ENCODE data around the gene CNOT1.

CNOT1 gene

DNA sequence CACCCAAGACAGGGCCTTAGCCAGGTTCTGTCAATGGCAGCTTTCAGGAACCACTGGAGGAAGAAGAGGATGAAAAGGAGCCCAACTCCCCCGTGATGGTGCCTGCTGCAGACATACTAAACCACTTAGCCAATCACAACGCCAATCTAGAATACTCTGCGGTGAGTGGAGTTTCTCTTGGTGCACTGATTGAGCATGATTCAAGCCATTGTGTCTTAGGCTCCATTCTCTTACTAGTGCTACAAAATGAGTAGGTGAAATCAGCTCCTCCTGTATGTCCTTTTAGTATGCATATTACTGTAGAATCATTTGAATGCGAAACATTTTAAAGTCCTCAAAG is 112.9 kb downstream of the CNOT1 start:
- no peak for DNase-seq (ENCODE audit: low spot score)

DNA sequence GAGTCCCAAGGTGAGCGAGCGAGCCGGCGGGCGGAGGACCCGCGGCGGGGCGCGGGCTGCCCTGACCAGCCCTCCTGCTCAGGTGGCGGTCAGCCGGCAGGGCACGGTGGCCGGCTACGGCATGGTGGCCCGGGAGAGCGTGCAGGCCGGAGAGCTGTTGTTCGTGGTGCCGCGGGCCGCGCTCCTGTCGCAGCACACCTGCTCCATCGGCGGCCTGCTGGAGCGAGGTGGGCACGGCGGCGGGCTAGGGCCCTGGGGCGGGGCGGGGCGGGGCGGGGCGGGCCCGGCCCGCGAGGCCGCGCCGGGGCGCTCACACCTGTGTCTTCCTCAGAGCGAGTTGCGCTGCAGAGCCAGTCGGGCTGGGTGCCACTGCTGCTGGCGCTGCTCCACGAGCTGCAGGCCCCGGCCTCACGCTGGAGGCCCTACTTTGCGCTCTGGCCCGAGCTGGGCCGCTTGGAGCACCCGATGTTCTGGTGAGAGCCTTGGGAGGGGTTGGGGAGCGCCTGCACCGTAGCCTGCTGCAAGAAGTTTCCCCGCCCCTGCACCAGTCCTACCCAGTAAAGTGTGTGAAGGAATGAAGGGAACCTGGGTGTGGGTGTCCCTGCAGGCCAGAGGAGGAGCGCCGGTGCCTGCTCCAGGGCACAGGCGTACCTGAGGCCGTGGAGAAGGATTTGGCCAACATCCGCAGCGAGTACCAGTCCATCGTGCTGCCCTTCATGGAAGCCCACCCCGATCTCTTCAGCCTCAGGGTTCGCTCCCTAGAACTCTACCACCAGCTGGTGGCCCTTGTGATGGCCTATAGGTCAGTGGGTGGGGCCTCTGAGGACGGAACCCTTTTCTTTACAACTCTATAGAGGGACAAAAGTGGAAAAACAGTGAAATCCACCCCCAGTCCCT is 113.5 kb downstream of the CNOT1 start:
- peak; percentile 88 for DNase-seq (ENCODE audit: low spot score)

DNA sequence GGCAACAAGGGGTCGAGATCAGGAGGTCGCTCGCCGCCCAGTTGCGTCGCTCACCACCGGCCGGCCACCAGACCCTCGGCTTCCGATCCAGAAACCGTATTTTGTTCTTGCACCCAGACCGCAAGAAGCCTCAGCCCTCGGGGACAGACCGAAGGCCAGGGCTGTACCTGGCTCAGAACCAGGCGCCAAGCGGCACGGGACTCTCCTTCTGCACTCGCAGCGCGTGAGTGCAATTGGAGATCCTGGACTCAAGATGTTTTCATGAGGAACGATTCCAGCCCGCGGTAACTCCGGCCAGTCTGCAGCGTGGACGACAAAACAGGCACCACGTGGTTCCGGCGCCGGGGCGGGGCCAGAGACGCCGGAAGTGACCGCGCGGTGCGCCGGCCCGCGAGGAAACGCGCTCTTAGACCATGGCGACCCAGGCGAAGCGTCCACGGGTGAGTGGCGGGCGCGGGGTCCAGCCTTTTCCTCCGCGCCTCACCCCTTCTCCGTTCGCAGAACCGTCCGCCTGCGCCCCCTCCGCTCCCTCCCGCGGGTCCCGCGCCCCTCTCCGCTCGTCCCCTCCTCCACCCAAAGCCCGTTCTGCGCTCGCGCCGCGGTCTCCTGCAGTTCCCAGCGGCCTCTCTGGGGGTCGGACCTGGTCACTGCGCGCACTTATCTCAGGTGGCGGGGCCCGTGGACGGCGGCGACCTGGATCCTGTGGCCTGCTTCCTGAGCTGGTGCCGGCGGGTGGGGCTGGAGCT is 114.3 kb downstream of the CNOT1 start, which contains the start of gene SETD6:
TSS of gene SETD6 (plus strand) at position 393 of the 746 bp plus-strand sequence. CDS start at position 414, 21 bp downstream.
- peak; percentile 83 for DNase-seq (ENCODE audit: low spot score)

DNA sequence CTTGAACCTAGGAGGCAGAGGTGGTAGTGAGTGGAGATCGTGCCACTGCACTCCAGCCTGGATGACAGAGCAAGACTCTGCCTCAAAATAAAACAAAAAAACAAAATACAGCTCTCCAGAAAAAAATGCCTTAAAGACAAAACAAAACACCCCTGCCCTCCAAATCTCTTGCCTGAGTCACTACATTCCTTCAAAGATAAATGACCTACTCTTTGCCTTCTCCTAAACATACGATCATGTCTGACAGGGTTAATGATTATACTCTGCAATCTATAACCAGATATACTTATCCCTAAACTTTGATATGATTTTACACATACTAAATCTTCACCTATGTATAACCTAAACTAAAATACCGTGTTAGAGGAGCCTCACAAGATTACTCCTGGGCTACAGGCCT is 115.8 kb downstream of the CNOT1 start:
- no peak for DNase-seq (ENCODE audit: low spot score)

DNA sequence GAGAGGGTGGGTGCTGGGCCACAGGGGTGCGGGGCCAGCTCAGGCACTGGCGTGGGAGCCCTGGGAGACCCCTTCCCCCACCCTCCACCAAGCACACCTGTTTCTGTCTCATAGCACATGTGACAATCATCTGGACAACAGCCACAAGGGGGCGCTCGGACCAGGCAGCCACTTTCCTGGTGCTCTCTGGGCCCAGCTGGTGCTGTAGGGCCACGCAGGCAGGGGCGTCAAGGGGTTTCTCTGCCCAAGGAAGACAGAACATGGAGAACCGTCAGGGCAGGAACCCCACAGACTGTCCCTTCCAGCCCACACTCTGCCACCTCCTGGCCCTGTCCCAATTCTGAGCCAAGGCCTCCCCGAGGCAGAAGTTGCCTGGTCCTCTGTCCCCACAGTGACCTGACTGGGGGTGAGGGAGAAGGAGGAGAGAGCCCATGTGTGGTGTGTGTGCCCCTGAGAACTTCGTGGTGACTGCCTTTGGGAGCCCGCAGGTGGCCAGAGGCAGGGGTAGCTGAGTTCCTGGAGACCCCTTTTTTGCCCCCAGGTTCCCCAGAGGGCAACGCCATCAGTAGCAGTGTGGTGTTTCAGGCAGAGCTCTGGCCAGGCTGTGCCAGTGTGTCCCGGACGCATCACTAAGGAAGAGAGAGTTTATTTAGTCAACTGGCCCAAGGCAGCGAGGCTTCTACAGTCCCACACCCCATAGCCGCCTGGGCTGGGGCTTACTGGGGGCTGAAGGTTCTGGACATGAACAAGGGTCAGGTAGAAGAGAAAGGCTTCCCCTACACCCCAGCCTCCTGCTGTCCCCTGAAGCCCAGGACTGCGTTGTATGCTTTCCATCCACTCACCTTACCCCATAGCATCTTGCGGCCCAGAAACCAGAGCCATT is 117.5 kb downstream of the CNOT1 start:
- DNase-seq (ENCODE audit: low spot score): peak; percentile 90

DNA sequence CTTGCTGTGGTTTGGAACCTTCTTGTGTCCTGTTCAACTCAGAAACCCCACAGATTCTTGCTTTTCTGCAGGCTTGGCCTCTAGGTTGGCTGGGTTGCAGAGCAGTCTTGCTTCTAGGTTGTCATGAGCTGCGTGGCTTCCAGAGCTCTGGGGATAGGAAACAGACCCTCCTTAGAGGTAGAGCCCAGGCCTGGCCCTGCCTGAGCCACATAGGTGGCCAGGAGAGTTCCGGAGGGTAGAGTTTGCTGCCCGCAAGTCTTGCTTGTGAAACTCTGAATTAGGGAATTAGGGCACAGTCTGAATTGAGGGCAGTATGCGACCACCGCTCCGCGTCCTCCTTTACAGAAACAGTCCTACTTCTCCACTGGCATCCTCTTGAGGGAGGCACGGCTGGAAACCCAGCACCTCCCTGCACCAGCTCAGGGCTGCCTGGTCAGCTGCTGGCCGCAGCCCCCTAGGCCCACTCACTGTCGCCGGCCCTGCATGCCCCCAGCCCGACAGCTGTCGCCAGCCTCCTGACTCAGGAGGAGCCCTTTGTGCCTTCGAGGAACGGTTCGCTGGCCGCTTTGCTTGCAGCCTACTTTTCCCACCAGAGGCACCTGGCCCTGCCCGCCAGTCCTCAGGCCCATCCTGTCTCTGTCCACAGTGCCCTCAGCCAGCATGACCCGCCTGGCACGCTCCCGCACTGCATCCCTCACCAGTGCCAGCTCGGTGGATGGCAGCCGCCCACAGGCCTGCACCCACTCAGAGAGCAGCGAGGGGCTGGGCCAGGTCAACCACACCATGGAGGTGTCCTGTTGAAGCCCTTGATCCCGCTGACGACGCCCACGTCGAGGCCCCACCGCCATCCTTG is 118.6 kb downstream of the CNOT1 start:
- no peak for DNase-seq (ENCODE audit: low spot score)

DNA sequence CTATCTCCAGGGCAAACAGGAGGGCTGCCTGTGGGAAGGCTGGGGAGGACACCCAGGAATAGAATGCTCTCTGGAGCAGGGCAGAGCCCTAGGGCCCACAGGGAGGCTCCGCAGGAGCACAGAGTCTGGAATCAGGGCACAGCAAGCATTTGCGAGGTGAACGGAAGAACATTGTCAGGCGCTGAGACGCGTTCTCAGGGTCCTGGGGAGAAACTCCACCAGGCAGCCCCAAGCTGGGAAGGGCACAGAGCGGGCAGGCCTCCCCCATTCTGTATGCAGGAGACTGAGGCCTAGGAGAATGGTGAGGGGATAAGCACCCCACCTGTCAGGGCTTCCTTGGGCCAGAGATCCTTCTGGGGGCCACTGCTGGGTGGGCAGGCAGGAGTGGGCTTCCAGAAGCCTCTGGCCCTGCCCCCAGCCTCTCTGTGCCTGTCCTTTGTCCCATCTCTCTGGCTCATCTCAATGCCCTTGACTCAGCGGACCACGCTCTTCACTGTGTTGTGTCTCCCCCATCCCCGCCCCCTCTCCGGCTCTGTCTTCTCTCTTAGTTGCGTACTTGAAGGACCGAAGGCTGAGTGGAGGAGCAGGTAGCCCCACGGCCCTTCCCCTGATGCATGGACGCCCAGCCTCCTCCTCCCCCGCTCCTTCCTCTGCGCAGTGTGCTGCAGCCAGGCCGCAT is 119.4 kb downstream of the CNOT1 start:
- DNase-seq (ENCODE audit: low spot score): no peak

DNA sequence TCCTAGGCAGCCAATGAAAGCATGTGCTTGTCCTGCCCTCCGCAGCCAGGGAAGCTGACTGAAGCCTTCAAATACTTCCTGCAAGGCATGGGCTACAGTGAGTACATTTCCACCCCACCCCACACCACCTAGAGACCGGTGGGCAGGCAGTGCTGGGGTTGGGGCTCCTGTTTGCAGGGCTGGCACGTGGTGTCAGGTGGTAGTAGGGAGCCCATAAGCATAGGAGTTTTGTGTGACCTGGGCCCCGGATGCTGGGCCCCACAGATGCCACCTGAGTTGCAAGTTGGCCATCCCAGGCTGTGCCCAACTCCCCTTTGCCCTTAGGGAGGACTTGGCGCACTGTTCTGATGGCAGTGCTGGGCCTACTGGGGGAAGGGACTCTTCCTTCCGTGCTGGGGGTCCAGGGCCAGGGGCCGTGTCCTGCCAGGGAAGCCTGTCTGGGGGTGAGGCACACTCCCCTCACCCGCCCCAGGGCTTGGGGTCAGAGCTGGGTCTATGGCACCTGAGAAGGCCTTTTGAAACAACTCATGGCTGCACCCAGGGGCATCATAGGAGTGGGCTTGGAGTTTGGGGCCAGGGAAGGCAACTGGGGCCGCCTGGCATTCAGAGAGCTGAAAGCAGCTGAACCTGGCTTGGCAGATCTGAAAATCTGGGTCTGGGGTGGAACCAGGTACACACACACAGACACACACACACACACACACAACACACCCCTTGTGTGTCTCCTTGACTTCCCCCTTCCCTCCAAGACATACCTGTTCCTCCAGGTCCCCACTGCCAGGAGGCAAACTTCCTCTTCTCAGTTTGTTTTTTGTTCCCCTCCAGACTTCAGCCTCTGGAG is 120.2 kb downstream of the CNOT1 start:
- no peak for DNase-seq (ENCODE audit: low spot score)

DNA sequence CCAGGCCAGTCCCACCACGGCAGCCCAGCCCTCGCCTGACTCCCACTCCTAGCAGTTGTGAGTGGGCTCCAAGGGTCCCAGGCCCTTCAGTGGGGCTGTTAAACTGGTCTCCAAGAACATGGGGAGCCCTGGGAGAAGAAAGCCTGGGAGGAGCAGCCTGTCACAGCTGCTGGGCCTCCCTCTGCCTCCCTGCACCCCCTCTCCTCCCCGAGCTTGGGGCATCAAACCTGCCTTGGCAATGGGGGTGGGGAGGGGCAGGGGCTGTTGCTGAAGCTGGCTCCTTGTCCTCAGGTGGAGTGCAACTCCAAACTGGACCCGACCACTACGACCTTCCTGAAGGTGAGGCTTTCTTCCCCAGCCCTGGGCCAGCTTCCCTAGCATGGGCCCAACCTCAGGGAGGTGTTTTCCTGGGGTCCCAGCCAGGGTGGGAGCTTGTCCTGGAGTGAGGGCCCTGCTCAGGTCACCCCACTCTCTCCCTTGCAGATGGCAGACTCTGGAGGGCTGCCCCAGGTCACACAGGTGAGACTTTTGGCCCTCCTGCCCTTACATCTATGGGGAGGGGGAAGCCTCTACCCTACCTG is 120.9 kb downstream of the CNOT1 start:
- no peak for DNase-seq (ENCODE audit: low spot score)

DNA sequence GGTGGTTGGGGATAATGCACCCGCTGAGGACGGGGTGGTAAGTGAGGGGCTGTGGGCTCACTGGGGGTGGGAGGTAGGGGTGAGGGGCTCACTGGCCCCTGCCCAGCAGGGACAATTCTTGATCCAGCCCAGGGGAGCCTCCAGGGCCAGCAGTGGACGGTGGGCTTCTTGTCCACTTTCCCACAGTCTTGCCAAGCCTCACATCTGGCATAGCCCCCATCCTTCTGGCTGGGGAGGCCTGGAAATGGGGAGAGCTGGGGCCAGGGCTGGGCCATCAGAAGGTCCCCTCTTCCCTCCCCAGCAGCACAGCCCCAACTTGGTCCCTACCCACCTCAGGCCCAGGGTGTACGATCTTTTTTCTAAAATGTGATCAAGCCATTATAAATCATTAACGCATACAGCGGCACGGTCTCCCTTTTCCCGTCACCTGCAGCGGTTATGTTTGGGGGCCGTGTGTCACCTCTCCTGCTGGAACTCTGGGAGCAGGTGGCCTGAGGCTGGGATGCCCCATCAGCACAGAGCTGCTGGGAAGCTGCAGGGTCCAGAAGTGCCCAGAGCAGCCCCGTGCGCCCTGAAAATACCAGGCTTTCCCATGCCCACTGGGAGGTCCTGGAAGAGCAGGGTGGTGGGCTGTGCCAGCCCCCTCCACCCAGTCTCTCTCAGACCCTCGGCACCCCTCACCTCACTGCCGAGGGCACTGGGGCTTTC is 121.5 kb downstream of the CNOT1 start:
- no peak for DNase-seq (ENCODE audit: low spot score)

DNA sequence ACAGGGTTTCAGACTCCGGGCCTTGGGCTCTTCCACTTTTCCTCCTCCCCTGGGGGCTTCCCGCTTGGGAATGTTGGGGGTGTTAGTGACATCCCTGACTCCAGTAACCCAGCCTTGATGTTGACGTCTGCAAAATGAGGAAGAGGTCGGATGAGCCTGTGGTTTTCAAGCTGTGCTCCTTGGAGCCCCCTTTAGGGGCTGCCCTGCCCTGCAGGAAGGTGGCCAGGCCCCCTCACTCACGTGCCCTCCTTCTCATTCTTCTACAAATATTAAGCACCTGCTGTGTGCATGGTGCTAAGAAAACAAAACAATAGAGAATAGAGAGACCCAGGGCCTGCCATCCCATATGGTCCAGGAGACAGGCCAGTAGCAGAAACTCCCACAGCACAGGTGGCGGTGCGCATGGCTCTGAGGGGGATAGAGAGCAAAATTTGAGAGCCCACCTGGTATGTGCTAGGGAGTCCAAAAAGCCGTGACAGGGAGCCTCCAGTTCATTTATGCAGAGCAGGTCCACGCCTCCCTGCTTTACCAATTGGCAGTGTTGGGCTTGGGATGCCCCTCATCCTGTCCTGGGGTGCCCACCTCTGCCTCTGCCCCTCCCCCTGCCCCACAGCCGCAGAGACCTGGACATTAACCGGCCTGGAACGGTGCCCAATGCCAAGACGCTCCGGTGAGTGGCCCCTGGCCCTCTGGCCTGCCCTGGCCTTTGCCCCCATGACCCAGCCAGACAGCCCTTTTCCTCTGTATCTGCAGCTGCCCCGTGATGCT is 122.2 kb downstream of the CNOT1 start:
- peak; percentile 59 for DNase-seq (ENCODE audit: low spot score)

DNA sequence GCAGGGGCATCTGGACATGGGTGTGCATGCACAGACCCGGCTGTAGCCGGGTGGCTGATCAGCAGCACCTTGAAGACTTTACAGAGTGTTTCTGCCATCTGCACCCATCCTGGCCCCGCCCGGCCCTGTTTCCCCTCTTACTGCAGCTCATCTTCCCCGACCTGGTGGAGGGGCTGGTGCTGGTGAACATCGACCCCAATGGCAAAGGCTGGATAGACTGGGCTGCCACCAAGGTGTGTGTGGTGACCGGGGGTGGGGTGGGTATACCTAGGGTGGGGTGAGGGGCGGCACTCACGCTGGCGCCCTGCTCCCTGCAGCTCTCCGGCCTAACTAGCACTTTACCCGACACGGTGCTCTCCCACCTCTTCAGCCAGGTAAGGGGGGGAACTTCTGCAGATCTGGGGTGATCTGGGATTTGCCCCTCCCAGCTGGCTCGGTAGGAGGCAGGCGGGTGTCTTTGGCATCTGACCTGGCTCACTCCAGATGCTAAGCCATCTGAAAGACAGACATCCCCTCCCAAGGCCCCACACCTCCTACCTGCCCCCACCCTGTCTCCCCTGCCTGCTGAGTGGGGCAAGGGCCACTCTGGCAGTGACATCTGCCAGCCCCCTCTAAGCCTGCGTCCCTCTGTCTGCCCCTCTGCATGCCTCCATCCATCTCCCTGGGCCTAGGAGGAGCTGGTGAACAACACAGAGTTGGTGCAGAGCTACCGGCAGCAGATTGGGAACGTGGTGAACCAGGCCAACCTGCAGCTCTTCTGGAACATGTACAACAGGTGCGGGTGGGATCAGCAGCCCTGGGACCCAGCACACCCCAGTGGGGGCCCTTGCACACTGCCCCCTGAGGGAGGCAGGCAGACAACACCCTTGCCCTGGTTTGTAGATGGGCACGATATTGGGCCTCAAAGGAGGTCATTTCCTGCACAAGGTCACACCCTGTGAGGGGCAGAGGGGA is 123.1 kb downstream of the CNOT1 start:
- DNase-seq (ENCODE audit: low spot score): no peak

DNA sequence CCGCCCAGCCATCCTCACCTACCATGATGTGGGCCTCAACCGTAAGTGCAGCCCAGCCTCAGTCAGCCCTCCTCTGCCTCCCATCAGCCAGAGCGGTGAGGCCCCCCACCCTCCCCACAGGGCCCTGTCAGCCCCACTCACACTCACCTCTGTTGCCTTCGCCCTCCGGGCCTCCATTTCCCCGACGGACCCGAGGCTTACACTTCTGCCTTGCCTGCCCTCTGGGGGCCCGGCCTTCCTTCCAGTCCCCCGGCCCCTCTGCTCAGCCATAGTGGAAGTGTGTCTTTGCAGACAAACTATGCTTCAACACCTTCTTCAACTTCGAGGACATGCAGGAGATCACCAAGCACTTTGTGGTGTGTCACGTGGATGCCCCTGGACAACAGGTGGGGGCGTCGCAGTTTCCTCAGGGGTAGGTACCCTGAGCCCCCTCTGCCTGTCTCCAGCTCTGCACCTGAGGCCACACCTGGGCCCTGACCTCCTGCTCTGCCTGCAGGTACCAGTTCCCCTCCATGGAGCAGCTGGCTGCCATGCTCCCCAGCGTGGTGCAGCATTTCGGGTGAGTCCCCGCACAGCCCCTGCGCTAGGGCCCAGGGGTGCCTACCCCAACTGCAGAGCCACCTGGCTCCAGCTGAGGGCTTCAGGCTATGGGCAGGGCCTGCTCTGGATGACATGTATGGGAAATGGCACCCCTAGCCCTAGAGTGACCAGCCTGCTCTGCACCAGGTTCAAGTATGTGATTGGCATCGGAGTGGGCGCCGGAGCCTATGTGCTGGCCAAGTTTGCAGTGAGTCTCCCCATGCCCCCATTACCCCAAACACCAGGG is 125.5 kb downstream of the CNOT1 start:
- no peak for DNase-seq (ENCODE audit: low spot score)

DNA sequence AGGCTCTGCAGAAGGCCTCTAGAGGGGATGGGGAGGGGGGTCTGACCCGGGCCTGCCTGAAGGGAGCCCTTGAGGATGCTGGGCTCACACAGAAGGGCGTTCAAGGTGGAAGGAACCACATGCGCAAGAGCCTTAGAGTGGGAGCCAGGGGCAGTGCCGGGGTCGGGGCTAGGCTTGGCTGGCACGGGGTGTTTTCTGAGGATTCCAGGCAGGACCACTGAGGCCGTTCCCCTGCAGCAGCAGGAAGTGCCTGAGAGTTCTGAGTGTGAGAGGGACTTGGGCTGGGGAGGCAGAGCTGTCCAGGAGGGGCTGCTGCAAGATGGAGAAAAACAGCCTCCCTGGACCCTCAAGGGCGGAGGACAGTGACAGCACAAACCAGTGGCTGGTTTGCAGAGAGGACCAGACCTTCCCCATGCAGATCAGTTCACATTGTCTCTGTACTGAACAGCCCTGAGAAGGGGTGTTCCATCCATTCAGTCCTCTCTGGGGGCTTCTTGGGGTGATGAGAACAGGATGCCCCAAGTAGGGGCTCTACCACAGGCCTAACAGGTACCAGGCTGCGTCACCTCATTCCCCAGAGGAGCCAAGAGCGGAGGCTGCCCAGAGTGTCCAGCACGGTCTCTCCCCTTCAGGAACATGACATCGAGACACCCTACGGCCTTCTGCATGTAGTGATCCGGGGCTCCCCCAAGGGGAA is 126.3 kb downstream of the CNOT1 start:
- DNase-seq (ENCODE audit: low spot score): no peak

DNA sequence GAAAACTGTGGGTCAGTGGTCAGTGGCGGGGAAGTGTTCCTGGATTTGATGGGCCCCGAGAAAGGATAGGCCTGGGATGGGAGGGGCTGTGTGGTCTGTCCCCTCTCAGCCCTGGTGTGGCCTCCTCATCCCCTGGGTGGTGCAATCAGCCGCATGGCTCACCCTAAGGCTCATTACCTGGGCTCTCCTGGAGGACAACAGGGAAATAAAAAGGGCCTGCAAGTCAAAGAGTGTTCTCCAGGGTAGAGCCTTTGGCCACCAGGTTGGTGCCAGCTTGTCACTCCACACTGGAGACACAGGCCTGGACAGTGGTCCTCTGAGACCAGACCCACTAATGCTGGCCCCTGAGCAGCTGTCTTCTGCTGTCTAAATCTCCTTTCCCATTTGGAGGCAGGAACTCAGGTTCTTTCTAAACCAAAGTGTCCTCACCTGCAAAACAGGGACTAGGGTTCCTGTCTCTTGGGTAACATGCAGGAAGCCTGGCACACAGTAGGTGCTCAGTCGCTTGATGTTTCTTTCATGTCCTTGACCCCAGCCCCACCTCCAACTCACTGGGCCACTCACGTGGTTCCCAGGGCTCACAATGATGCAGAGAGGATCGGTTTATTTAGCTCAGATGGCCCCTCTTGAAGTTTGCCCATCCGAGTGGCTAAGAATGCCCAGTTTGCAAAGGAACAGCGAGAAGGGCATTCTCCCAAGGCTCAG is 127.3 kb downstream of the CNOT1 start:
- no peak for DNase-seq (ENCODE audit: low spot score)

All from NAMALWA (cell line).